ENCODE measurements around the gene EMILIN3. TPM values are rescaled to one million over a fixed set of nuclear protein-coding genes. Genes with fewer than 3 reads are reported as not detected.

EMILIN3 gene
- total RNA-seq, 2 donors from 2014 or later, result 0.47 TPM; not detected in 1

DNA sequence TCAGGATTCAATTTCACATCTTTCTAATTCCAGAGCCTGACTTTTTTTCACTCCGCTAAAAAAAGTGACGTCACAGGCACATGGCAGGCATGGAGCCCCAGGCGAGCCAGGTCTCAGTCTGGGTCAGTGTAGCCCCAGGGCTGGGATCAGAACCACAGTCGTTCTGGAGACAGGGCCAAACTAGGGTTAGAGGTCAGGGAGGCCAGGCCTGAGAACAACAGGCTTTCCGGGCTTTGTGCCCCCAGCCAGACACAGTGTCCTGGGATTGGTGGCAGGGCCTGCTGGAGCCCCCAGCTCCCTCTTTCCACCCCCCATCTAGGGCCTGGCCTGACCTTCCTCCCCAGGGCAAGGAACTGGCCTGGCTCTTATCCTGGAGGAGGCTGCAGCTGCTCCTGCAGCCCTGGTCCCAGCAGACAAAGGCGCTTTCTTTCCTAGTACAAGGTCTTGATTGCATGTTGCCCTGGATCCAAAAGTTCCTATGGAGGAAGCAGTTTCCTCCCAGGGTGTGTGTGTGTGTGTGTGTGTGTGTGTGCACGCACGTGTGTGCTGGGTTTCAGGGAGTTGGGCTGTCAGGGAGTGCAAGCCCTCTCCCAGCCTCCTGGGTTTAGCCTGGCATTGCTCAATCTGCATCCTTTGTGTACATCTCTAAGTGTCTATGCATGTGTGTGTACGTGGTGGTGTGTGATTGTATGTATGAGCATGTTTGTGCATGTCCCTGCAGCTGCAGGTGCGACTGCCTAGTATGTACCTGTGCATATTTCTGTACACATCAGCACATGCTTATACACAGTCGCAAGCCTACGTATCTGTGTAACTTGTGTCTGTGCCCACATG is 26.5 kb upstream of the EMILIN3 start:
- ATAC-seq (no peak), DNase-seq (no peak)
- intact Hi-C loops (cut with DNase I, micrococcal nuclease), result no loop called here

DNA sequence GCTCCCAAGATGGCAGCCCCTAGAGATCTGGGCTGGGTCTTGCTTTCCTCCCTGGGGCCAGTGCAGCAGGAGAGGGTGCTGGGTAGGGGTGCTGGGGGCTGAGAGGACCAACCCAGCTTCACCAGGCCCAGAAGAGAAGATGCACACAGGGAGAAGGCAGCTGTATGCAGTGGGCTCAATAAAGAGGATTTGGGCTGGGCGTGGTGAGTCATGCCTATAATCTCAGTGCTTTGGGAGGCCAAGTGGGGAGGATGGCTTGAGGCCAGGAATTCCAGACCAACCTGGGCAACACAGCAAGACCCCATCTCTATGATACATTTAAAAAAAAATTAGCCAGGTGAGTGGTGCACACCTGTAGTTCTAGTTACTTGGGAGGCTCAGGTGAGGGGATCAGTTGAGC is 25.7 kb upstream of the EMILIN3 start:
- intact Hi-C loops (cut with DNase I, micrococcal nuclease), result no loop called here
- no peak for DNase-seq
- ATAC-seq, result no peak

DNA sequence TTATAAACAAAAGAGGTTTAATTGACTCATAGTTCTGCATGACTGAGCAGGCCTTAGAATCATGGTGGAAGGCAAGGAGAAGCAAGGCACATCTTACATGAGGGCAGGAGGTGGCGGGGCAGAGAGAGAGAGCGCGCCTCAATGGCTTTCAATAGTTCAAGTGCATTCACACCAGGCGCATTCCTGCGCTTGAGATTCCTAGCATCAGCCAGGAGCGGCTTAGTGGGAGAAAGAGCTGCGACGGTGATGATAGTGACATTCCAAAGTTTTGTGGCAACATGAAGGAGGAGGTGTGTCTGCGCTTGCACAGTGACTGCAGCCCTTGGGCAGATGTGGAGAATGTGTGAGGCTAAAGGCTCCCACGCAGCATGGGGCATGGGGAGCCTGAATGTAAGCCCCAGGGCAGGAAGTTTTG is 25.0 kb upstream of the EMILIN3 start:
- ATAC-seq (no peak), DNase-seq (no peak)
- intact Hi-C loops (cut with DNase I, micrococcal nuclease), result no loop called here

DNA sequence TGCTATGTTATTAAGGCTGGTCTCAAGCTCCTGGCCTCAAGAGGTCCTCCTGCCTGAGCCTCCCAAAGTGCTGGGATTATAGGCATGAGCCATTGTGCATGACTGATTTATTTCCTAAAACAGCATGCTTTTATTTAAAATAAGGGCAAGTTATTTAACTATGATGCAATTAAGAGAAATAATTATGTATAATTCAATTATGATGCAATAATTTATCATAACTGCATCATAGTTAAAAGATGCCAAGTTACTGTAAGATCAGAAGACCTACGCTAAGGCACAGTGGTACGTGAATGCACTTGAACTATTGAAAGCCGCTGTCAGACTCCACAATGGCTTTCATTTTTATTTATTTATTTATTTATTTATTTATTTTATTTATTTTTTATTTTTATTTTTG is 24.3 kb upstream of the EMILIN3 start:
- no peak for ATAC-seq
- intact Hi-C loops (cut with DNase I, micrococcal nuclease), result no loop called here
- DNase-seq, result no peak

DNA sequence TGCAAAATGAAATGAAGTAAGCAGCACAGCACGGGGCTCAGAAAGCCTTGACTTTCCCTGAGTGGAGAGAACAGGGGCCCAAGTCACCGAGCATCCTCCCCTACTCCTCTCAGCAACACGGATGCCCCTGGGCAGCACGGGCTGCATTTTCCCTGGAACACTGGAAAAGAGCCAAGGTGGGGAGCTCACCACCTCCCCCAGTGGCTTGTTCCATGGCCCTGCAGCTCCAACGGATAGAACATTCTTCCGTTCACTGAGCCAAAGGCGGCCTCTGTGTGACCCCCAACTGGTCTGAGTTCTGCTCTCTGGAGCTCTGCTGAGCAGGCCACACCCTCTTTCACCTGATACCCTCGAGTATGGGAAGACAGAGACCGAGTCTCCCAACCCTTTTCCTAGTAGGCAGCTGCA is 20.8 kb upstream of the EMILIN3 start:
- DNase-seq (no peak), ATAC-seq (no peak)
- intact Hi-C loops (cut with DNase I, micrococcal nuclease), result no loop called here

DNA sequence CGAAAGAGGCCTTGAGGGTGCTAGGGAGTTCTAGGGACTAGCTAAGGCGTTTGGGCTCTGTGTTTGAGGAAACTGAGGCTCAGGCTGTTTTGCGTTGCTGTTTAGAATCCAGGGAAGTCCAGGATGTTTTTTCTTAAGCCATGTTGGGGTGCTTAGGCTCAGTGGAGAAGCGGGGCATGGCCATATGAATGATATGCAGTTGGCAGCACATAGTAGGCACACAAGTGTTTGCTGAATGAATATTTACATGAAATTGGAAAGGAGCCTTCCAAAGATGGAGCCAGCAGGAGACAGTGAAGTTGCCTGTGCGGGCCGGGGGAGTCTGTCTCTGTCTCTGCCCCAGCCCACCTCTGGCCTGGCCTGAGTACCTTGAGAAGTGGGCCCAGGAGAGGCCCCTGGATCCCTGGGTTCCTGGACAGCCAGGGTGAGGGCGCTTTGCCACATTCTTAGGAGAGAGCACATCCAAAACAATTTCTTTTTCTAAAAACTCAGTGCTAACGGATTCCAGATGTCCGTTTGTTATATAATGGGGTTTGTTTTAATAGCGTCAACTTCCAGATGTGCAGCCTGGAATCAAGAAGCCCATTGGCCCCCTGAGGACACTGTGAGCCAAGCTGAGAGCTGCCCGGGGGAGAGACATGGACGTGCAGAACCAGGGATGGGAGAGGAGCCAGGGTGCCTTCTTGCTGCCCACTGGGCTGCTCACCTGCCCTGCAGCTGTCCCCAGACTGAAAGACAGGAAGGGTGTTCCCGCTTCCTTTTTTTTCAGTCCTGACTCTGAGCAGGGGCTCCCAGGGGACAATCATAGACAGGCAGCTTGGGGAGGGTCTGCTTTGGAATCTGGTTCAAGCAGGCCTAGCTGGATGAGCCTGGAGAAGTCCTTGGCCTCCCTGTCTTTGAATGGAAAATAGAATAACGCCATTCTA is 20.1 kb upstream of the EMILIN3 start:
- ATAC-seq (no peak), DNase-seq (no peak)
- intact Hi-C loops (cut with DNase I, micrococcal nuclease), result no loop called here

DNA sequence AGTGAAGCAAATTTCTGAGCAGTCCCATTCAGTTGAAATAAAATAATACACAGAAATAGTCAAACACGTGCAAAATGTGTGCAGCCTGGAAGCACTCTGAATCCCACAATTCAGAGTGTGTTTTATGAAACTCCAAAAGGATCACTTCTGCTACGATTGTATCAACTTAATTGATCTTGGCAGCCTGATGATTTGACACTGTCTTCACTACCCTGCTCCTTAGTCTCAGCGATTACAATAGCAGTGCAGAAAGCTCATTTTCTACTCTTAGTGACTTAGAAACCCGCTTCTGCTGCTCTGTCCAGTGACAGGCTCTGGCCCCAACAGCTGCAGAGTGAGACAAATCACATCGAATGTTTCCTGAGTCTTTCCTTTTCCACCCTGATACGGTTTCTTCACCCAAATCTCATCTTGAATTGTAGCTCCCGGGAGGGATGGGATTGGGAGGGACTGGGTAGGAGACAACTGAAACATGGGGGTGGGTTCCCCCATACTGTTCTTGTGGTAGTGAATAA is 16.2 kb upstream of the EMILIN3 start:
- intact Hi-C loops (cut with DNase I, micrococcal nuclease), result no loop called here
- DNase-seq, result no peak
- no peak for ATAC-seq

DNA sequence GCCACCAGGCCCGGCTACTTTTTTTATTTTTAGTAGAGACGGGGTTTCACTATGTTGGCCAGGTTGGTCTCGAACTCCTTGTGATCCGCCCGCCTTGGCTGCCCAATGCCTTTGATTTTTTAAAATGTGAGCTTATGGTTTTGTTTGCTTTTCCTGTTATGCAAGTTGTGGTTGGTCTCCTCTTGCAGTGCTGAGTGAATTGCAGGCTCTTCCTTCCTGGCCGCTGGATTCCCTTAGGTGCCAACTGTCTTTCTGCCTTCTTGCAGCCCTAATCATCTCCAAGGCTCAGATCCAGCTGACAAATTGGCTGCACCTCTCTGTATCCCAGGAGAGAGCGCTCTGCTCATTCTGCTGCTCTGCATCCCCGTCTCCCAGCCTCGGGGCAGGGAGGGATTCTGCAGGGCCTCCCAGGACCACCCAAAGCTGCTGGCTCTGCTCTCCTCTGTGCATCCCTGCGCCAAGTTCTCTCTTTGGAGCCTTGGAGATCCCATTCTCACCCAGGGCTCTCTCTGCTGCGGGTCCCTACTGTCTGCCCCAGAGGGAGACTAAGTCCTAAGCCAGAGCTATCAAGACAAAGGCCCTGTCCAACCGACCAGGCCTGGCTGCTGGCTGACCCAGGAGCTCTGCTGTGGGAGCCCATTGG is 14.1 kb upstream of the EMILIN3 start:
- intact Hi-C loops (cut with DNase I, micrococcal nuclease), result no loop called here
- no peak for DNase-seq

DNA sequence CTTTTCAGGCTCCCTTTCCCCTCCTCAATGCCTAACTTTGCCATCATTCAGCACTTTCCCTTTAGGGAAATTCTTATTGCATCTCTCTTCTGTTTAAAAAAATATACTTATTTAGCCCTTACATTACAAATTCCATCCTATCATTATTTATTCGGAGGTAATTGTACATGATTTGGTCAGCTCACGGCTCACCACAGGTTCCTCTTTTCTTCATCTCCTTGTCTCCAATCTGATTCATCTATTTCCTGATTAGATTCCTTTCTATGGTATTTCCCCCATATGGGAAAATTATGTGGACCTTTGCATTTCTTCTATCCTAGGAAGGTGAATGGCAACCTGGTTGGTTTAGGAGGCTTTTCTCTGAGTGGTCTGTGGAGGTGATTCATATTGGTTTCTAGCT is 12.9 kb upstream of the EMILIN3 start:
- intact Hi-C loops (cut with DNase I, micrococcal nuclease), result no loop called here
- ATAC-seq (no peak), DNase-seq (no peak)

More for the DNA sequence above, 14.1 kb upstream of the EMILIN3 start:
- no peak for ATAC-seq

DNA sequence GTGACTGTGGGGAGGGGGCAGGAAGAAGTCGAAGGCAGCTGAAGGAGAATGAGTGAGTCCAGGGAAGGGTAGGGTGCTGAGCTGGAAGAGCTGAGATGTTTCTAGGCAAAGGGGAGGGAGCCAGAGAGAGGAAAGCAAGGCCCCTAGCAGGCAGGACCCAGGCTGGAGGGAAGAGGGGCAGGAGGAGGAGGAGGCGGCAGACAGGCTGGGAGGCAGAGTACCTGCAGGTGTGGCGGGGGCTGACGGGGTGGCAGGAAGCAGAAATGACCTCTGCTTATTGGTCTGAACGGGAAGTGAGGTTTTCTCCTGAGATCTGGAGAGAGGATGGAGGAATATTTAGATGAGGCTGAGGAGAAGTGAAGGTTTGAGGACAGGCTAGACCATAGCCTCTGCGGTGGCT is 10.7 kb upstream of the EMILIN3 start:
- no peak for ATAC-seq

DNA sequence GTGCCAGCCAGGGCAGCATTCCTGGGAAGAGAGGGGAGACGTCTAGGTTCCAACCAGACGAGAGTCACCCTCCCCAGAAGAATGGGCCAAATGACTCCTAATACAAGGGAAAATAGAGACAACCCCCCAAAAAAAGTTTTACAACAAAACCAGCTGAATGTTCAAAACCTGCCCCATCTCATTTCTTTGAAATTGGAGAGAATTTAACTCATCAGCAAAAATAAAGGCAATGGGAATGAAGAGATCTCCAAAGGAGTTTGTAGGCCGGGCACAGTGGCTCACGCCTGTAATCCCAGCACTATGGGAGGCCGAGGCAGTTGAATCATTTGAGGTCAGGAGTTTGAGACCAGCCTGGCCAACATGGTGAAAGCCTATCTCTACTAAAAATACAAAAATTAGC is 9.7 kb upstream of the EMILIN3 start:
- ATAC-seq (no peak), DNase-seq (no peak)
- intact Hi-C loops (cut with DNase I, micrococcal nuclease), result no loop called here

More for the DNA sequence above, 10.7 kb upstream of the EMILIN3 start:
- no peak for DNase-seq
- intact Hi-C loops (cut with DNase I, micrococcal nuclease), result no loop called here

DNA sequence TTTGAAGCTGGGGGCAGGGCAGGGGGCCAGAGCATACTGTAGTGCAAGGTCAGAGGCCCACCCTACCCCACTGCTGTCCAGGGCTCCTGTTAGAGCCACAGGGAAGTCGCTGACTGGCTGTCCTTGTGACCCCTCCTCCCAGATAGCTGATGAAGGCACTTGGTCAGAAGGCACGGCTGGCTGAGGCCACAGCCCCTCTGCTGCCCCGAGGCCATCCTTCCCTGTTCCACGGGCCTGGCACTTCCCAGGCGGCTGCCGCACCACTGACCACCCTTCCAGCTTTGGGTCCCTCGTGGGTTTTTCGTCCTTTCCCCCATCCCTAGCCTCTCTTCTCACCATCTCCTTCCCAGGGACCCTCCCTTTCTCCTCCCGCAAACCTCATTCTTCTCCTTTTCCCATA is 9.2 kb upstream of the EMILIN3 start:
- intact Hi-C loops (cut with DNase I, micrococcal nuclease), result no loop called here
- ATAC-seq, result no peak
- no peak for DNase-seq

DNA sequence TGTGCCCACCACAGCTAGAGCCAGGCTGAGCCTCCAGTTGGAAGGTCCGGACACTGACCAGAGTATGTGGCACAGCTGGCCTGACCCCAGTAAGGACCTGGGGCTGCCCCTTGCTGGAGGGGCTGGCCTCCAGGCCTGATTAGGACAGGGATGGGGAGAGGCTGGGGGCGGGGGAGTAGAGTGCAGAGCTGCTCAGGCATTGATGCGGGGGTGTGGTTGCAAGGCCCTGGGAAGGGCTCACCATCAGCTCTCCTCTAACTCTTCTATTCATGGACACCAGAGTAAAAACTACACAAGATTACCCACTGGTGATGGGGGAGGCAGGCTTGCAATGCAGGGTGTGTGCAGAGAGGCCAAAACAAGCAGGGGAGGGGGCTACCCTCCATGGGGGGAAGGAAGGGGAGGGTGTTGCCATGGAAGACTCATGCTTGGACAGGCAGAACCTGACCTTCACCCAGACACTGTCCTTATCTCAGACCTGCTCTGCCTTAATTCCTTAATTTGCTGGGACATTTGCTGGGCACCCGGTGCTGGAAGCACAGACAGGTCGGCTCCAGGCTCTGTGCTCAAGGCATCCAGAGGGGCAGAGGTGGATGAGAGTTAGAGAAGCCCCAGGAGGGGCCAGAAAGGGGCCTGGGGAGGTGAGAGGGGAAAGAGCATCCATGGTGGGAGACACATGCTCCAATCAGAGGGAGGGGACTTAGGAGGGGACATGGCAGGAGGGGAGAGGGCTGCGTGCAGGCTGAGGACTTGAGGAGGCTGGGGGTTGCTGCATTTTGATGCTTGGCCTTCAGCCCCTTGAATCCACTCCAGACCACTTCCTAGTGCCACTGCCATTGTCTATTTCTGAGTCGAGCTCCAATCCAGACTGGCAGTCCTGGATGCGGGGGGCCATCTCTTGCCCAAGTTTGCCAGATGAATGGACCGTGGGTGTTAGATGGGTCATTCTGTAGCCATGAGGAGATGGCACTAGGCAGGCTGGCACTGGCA is 7.6 kb upstream of the EMILIN3 start:
- no peak for DNase-seq
- ATAC-seq, result no peak
- intact Hi-C loops (cut with DNase I, micrococcal nuclease), result no loop called here

DNA sequence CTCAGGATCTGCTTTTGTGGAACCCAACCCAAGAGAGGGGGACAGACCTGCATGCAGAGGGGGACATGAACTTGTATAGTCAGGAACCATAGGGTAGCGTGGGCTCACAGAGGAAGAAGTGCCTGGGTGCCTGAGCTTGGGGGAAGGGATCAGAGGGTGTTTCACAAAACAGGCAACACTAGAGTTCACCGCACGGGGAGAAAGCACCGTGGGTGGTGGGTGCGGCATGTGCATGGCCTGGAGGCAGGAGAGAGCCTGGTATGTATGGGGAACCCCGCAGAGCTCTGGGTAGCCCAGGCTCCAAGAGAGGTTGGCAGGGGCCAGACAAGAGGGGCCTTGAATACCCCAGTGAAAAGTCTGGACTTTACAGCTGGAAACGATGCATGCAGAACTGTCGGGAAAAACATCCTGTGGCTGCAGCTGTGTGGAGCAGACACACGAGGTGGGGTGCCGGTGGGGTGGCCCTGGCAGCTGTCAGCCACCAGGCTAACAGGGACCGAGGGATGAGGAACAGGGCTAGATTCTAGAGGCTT is 6.7 kb upstream of the EMILIN3 start:
- intact Hi-C loops (cut with DNase I, micrococcal nuclease), result no loop called here
- DNase-seq (no peak), ATAC-seq (no peak)

DNA sequence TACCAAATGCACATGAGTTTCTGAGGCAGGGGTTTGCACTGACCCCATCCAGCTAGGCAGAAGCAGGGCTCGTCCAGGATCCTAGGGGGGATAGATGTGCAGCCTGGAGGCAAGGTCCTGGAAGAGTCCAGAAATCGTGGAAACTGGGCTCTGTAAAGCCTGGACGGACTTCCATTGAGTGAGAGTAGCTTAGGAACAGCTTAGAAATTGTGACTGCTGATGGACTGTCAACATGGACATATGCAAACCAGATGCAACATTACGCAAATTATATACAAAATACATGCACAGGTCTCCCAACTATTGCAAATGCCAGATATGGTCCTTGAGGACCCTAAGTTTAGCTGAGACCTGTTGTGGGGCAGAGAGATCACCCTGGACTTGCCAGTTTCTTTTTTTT is 4.8 kb upstream of the EMILIN3 start:
- DNase-seq (no peak), ATAC-seq (no peak)
- intact Hi-C loops (cut with DNase I, micrococcal nuclease), result no loop called here

DNA sequence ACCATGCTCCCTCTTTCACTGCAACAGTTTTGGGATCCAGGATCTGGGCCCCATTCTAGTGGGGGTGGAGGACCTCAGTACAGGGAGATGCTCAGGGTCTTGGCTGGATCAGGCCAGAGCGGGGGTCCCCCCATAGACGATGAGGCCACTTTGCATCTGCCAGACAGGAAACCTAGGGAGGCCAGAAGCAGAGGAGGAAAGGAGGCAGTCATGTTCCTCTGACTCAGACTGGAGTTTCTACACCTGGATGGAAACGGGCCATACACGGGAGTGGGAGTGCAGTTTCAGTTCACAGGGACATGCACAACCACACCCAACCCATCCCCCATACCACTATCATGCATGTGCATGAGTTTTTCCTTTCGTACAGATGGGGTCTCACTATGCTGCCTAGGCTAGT is 3.6 kb upstream of the EMILIN3 start:
- no peak for DNase-seq
- intact Hi-C loops (cut with DNase I, micrococcal nuclease), result no loop called here
- no peak for ATAC-seq

DNA sequence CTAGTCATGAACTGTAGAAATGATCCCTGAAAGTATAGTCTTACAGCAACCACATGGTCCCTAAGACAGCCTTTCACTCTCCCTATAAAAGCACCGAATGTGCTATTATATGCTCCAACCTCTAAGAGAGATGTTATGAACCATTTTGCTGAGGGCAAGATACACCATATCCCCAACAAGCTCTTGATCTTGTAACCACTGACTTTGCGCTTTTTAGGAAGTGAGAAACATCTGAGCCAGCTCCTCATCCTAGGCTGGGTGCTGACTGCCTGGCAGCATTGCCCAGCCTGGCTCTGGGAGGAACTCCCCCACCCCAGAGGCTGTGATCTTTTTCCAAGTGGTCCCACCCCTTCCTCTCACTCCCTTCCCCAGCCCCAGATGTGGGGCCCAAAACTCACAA is 3.1 kb upstream of the EMILIN3 start:
- DNase-seq, result no peak
- ATAC-seq, result no peak
- intact Hi-C loops (cut with DNase I, micrococcal nuclease), result no loop called here

DNA sequence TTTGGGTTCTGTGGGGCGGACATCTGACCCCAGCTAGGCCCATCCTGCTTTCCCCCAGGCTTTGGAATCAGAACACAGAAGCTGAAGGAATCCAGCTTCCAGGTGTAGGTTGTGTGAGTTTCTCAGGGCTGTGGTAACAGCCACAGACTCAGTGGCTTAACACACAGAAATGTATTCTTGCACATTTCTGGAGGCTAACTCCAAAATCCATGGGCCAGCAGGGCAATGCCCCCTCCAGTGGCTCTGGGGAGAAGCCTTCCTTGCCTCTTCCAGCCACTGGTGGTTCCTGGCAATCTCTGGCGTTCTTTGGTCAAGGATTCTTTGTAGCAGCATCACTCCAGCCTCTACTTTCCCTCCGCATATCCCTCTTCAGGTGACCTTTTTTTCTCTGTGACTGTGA is 1.3 kb upstream of the EMILIN3 start:
- no peak for DNase-seq
- ATAC-seq, result no peak
- intact Hi-C loops (cut with DNase I, micrococcal nuclease), result no loop called here
